ENCODE results near the gene RPTOR. TPM values are rescaled to one million over a fixed set of nuclear protein-coding genes. Genes with fewer than 3 reads are reported as not detected.

Gene RPTOR
- total and polyA plus RNA-seq, 2 donors (not counting 3 experiments of a cell fraction or from before 2014, with no cell fraction given) = 10.7 to 41.8 TPM

- BruUV-seq (replicated peaks) = no TSS peak
- no peak overlapping the region for H3K4me2 ChIP-seq (ENCODE audit: insufficient read depth, low read length)
- H4K20me1 ChIP-seq (replicated peaks; ENCODE audit: control insufficient read depth, extremely low read depth, insufficient read depth, low read length) = no peaks in the 10 kb centered on the region
- ChIA-PET CTCF (interaction anchor here (0.5 to 1.5 kb wide), 2 partner anchors 10 to 26 kb away, joined by 3 to 6 read pairs; no protein-coding TSS in a partner anchor), POLR2A (no interaction called here)
- H3K79me2 ChIP-seq (ENCODE audit: control insufficient read depth, insufficient read depth, low read length) = no peaks in the 10 kb centered on the region
- no peak for TF ChIP-seq MYC (IDR thresholded peaks at IDR 0.05; ENCODE audit: low read depth, low read length)
- no peak for TF ChIP-seq EZH2 (IDR thresholded peaks at IDR 0.05; ENCODE audit: borderline replicate concordance, low read depth, low read length, severe bottlenecking)
- no peak for TF ChIP-seq POLR2AphosphoS5 (IDR thresholded peaks at IDR 0.05; ENCODE audit: insufficient read depth, low read depth, low read length)
- TF ChIP-seq FOS (IDR thresholded peaks at IDR 0.05; ENCODE audit: borderline replicate concordance, insufficient read depth, low read length) = no peak
- no peak for TF ChIP-seq POLR2A (IDR thresholded peaks at IDR 0.05; ENCODE audit: low read depth, low read length)
- TF ChIP-seq, protein P1, sequence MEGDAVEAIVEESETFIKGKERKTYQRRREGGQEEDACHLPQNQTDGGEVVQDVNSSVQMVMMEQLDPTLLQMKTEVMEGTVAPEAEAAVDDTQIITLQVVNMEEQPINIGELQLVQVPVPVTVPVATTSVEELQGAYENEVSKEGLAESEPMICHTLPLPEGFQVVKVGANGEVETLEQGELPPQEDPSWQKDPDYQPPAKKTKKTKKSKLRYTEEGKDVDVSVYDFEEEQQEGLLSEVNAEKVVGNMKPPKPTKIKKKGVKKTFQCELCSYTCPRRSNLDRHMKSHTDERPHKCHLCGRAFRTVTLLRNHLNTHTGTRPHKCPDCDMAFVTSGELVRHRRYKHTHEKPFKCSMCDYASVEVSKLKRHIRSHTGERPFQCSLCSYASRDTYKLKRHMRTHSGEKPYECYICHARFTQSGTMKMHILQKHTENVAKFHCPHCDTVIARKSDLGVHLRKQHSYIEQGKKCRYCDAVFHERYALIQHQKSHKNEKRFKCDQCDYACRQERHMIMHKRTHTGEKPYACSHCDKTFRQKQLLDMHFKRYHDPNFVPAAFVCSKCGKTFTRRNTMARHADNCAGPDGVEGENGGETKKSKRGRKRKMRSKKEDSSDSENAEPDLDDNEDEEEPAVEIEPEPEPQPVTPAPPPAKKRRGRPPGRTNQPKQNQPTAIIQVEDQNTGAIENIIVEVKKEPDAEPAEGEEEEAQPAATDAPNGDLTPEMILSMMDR (IDR thresholded peaks at IDR 0.05; ENCODE audit: extremely low read depth in 1 of 2, insufficient read depth in 1 of 2, low read depth in 1 of 2, low read length in 2 of 2) = no peak
- TF ChIP-seq GATA2 (IDR thresholded peaks at IDR 0.05; ENCODE audit: insufficient read depth, insufficient read length, low read depth, low read length) = no peak
- TF ChIP-seq, protein P2, sequence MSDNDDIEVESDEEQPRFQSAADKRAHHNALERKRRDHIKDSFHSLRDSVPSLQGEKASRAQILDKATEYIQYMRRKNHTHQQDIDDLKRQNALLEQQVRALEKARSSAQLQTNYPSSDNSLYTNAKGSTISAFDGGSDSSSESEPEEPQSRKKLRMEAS (IDR thresholded peaks at IDR 0.05; ENCODE audit: insufficient read depth, insufficient read length) = no peak
- TF ChIP-seq JUN (IDR thresholded peaks at IDR 0.05; ENCODE audit: borderline replicate concordance, insufficient read depth, insufficient read length, low read depth) = no peak
- no peaks in the 10 kb centered on the region for H3K27me3 ChIP-seq (ENCODE audit: control insufficient read depth in 2 of 2, insufficient read depth in 2 of 2, low read length in 2 of 2)
- H3K9me1 ChIP-seq (replicated peaks; ENCODE audit: control insufficient read depth, extremely low read depth, insufficient read depth, low read length) = no peaks in the 10 kb centered on the region
- H3K9me3 ChIP-seq (replicated peaks; ENCODE audit: control insufficient read depth, insufficient read depth, low read length) = no peaks in the 10 kb centered on the region
- dilution Hi-C loops (cut with MboI; ENCODE audit: extremely low pct_ligation_motif_present, low sequenced_read_pairs) (no loop called here), intact Hi-C loops (cut with micrococcal nuclease) (loop anchor here (10.0 kb wide), 1 partner anchor 341 kb away; no protein-coding TSS in a partner anchor)
- DNase-seq (ENCODE audit: low read depth, low spot score) (no peak), FAIRE-seq (no peak)
- no peak overlapping the region for H3K4me3 ChIP-seq (replicated peaks in 1 of 3; ENCODE audit: insufficient read depth in 1 of 3, low read depth in 1 of 3, low read length in 3 of 3)
- H3K4me1 ChIP-seq (ENCODE audit: control insufficient read depth, extremely low read depth, insufficient read depth, low read length) = peaks cover 36% of the 10 kb centered on the region
- no peak overlapping the region for H2AFZ ChIP-seq (ENCODE audit: low read depth, low read length)
- H3K27ac ChIP-seq (ENCODE audit: insufficient read depth, low read depth, low read length) = no peak overlapping the region
- H3K9ac ChIP-seq (replicated peaks; ENCODE audit: extremely low read depth, insufficient read depth, low read length) = no peak overlapping the region
- no peaks in the 10 kb centered on the region for H3K36me3 ChIP-seq (ENCODE audit: control insufficient read depth in 2 of 2, extremely low read depth in 1 of 2, insufficient read depth in 2 of 2, low read length in 2 of 2)
Observed at GRCh38 chr17:80765241-80765961, 220.8 kb downstream of the RPTOR start.

Data from endothelial cell of umbilical vein (primary cell).